NCI-H446 treated with DMSO at 0.1 percent for 48 hours (cell line): Measurements from ENCODE around the gene PSAP.
"Not testable (repeated sequence)": the region's sequence is repeated elsewhere in the genome, so short reads cannot be mapped to it uniquely, and the experiment has no call there.

Experiments
- DNase-seq: peaks from one replicate; lab custom pipeline; 2025; lab: John Stamatoyannopoulos, UW

Gene PSAP

GRCh38 chr10:71873582-71874211 is 22.6 kb upstream of the PSAP start:
- no peak for DNase-seq

GRCh38 chr10:71869601-71870000 is 18.6 kb upstream of the PSAP start:
- not testable (repeated sequence) for DNase-seq

GRCh38 chr10:71868192-71868697 is 17.2 kb upstream of the PSAP start:
- DNase-seq, result no peak

DNA sequence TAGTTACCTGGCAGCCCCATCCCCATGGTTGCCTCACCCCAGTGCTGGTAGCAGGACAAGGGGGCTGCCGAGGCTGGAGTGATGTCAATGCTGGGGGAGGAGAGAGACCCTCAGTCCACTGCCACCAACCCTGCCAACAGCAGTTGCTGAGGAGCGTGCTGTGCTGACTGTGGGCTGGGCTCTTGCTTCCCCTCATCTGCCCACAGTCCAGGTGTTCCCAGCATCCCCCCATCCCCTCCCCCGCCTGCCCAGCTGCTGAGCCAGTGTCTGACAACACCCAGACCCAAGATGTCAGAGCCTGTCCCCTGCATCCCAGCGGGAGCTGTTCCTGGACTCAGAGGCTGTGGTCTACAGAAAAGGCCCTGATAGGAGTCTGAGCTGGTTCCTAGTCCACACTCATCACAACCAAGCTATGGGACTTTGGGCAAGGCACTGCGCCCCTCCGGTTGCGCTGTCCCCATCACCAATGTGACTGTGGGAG is 14.6 kb upstream of the PSAP start:
- no peak for DNase-seq

- DNase-seq, result no peak
Observed at GRCh38 chr10:71864911-71865361, 13.9 kb upstream of the PSAP start.

DNA sequence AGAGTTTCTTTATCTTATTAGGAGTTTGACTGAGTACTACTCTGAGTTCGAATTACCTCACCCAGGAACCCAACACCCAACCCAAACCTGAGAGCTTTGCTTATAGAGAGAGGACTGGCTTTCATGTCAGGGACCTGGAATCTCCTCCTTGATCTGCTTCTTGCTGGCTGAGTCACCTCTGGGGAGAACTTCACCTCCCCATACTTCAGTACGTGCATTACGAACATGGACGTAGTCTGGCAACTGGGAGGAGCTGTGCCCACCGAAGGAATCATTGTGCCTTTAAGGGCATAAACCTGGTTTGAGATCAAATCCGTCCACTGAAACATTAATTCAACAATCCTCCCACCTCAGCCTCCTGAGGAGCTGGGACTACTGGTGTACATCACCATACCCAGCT is 12.2 kb upstream of the PSAP start:
- DNase-seq, result no peak

GRCh38 chr10:71860243-71861029 is 9.4 kb upstream of the PSAP start:
- peak; percentile 94 for DNase-seq

GRCh38 chr10:71857934-71858890 is 7.2 kb upstream of the PSAP start:
- DNase-seq, result no peak

- DNase-seq, result no peak
Observed at GRCh38 chr10:71856619-71857018, 5.6 kb upstream of the PSAP start.

- DNase-seq, result no peak
Observed at GRCh38 chr10:71854031-71854430, 3.0 kb upstream of the PSAP start.

GRCh38 chr10:71852355-71852937 is 1.4 kb upstream of the PSAP start:
- no peak for DNase-seq

- not testable (repeated sequence) for DNase-seq
Observed at GRCh38 chr10:71851465-71852095, 529 bp upstream of the PSAP start.

DNA sequence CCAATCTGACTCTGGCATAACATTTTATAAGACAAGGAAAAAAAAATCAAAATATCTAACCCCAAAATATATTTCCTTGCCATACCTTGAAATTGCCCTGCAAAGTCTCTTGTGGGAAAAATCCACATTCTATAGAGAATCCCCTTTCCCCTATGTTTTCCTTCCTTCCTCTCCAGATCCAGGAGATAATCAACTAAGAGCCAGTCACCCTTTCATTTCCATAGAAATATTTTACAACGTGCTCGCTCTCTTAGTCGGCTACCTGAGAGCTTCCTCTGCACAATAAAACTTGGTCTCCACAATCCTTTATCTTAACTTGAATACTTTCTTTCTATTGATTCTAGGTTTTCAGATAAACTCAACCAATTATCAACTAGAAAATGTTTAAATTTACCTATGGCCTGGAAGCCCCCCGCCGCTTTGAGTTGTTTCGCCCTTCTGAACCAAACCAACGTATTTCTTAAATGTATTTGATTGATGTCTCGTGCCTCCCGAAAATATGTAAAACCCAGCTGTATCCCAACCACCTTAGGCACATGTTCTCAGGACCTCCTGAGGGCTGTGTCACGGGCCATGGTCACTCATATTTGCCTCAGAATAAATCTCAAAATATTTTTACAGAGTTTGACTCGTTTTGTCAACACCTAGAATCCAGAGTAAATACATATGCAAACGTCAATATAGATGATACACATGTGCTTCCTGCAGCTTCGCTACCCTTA is 869 bp downstream of the PSAP start:
- no peak for DNase-seq

- DNase-seq, result no peak
Observed at GRCh38 chr10:71849461-71849908, 1.6 kb downstream of the PSAP start.

- no peak for DNase-seq
Observed at GRCh38 chr10:71848325-71849275, 2.5 kb downstream of the PSAP start.

- DNase-seq, result no peak
Observed at GRCh38 chr10:71847418-71847817, 3.6 kb downstream of the PSAP start.

- DNase-seq, result no peak
Observed at GRCh38 chr10:71846816-71847215, 4.2 kb downstream of the PSAP start.

DNA sequence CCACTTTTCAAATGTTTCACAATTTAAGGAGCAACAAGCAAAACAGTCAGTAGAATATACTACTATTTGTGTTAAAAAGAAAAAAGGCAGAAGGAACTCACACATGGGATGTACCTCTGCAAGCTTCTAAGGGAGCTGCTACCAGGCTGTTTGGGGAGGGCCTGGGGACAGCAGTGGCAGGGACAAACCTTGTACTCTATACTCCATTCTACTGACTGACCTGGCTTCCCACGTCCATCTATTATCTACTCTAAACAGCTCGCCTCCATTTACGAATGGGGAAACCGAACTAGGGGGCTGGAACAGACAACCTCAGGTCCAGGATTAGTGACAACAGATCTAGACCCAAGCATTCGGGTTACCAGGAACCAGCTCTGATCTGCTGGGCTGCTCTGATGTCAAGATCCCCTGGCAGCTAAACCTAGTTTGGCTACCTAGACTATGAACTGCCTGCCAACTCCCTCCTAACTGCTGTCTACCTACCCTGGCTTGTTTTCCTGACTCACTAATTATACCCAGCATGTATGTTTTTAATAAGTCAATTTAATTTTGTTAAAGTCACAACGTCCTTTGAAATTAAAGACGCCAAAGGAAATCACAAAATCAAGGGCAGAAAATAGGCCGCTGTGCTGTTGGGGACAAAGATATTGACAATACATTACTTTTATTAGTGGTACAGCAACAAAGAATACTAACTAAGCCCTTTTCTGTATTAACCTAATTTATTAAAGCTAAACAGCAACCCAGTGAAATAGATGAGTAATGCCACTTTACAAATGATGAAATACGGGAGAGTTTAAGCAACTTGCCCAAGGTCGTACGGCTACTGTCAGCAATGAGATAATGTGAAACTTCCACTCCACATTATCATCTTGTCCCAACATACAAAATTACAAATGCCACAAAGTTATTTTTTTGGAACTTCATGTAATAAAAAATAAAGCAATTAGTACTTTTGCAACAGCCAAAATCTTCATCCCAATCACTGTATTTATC is 5.3 kb downstream of the PSAP start:
- DNase-seq, result peak; percentile 38
